Measurements from ENCODE around the gene UBE4A. TPM values are rescaled to one million over a fixed set of nuclear protein-coding genes. Genes with fewer than 3 reads are reported as not detected.

The UBE4A gene
- total RNA-seq, 2 experiments from 2014 or later, result 40.2 to 40.5 TPM

DNA sequence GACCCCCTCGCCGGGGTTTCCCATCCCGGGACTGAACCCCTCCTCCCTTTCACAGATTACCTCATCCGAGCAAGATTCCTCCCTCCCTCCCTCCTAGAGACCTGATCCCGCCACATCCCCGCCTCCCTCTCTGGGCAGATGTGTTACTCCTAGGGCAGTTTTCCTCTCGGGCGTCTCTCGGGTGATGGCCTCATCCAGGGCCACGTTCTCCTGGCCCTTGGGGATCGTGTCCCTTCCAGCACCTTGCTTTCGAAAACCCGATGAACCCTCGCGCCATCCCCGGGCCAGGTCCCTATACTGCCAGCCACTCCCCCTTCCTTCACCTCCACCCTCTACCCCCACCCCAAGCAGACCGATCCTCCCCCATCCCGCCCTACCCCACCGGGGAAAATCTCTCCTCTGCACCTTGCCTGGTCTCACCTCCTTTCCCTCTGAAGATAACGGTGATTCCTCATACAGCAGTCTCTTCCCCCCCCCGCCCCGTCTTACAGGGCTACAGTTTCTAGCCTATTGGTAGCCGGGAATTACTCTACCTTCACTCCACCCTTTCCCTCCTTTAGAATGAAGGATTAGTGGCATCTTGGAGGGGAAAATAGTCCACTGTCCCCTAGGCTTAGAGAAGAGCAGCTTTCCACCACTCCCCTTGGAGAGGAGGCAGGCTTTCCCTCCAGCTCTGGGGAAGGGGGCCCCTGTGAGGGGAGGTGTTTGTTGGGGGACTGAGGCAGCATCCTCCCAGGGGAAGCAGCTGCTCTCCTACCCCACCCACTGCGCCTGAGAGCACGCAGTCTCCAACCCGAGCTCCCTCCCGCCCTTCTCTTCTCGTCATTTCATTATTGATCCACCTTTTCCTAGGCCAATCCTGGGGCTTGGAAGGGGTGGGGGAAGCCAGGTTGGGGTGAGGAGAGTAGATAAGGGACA lies 78.1 kb downstream of the UBE4A start:
- intact Hi-C loops (cut with micrococcal nuclease), result loop anchor here (5.0 kb wide), 2 partner anchors 35 to 50 kb away; partner anchors contain the start of gene ATP5MG
- ATAC-seq (peak; percentile 9), DNase-seq (peak; percentile 74)
- peak overlapping the region; percentile 97 for H3K27ac Mint-ChIP-seq
- TF ChIP-seq, protein P1, sequence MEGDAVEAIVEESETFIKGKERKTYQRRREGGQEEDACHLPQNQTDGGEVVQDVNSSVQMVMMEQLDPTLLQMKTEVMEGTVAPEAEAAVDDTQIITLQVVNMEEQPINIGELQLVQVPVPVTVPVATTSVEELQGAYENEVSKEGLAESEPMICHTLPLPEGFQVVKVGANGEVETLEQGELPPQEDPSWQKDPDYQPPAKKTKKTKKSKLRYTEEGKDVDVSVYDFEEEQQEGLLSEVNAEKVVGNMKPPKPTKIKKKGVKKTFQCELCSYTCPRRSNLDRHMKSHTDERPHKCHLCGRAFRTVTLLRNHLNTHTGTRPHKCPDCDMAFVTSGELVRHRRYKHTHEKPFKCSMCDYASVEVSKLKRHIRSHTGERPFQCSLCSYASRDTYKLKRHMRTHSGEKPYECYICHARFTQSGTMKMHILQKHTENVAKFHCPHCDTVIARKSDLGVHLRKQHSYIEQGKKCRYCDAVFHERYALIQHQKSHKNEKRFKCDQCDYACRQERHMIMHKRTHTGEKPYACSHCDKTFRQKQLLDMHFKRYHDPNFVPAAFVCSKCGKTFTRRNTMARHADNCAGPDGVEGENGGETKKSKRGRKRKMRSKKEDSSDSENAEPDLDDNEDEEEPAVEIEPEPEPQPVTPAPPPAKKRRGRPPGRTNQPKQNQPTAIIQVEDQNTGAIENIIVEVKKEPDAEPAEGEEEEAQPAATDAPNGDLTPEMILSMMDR (IDR thresholded peaks at IDR 0.05), result no peak
- CTCF ChIA-PET, result interaction anchor here (1.0 to 1.5 kb wide), 2 partner anchors 10 to 51 kb away, joined by 4 to 5 read pairs; no protein-coding TSS in a partner anchor
- H3K27me3 Mint-ChIP-seq, result no peaks in the 10 kb centered on the region
- POLR2A ChIA-PET, result interaction anchor here (0.8 to 1.5 kb wide), 2 partner anchors 14 to 98 kb away, joined by 3 to 7 read pairs; no protein-coding TSS in a partner anchor
- H3K9me3 Mint-ChIP-seq, result no peaks in the 10 kb centered on the region
- peaks cover 44% of the 10 kb centered on the region for H3K4me1 Mint-ChIP-seq (ENCODE audit: low read depth)
- peak overlapping the region; percentile 87 for H3K4me3 Mint-ChIP-seq
- H3K36me3 Mint-ChIP-seq (ENCODE audit: low read depth), result peaks cover 24% of the 10 kb centered on the region

DNA sequence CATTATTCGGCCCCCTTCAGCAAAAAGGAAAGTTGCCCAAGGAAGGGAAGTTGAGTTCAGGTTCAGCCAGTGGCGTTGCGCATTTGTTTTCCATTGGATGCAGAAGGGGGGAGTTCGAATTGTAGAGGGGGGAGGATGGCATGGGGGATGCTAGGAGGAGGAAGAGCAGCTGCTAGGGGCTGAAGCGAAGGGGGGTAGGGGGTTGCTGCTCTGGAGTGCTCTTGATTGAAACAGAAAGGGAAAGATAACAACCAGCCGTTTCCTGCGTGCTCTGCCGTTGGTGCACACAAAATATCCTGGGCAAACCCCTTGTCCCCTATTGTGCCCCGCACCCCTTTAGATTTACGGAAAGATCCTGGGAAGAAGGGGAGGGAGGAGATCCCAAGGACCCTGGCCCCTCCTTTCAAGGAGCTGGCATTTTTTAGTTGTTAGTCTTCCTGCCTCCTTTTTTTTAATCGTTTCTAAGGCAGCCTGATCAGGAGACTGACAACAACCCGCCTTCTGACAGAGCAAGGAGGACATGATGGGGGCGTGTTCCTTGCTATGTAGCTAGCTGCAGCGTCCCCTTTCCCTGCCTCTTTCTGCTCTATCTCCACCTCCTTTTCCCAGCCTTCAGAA lies 79.0 kb downstream of the UBE4A start:
- TF ChIP-seq, protein P1 (IDR thresholded peaks at IDR 0.05), result no peak
- H3K27ac Mint-ChIP-seq, result peak overlapping the region; percentile 97
- no peaks in the 10 kb centered on the region for H3K9me3 Mint-ChIP-seq
- peaks cover 53% of the 10 kb centered on the region for H3K4me1 Mint-ChIP-seq (ENCODE audit: low read depth)
- ATAC-seq (peak; percentile 17), DNase-seq (peak; percentile 67)
- peaks cover 27% of the 10 kb centered on the region for H3K36me3 Mint-ChIP-seq (ENCODE audit: low read depth)
- H3K27me3 Mint-ChIP-seq, result no peaks in the 10 kb centered on the region
- intact Hi-C loops (cut with micrococcal nuclease), result loop anchor here (5.0 kb wide), 2 partner anchors 36 to 49 kb away; partner anchors contain the start of gene ATP5MG
- ChIA-PET POLR2A (interaction anchor here (0.8 to 1.5 kb wide), 4 partner anchors 13 to 99 kb away, joined by 3 to 7 read pairs (median 4); no protein-coding TSS in a partner anchor), CTCF (interaction anchor here (0.8 to 1.5 kb wide), 3 partner anchors 9 to 52 kb away, joined by 3 to 5 read pairs (median 4); no protein-coding TSS in a partner anchor)
- H3K4me3 Mint-ChIP-seq, result peak overlapping the region; percentile 87

- Mint-ChIP-seq H3K27me3 (no peaks in the 10 kb centered on the region), H3K4me1 (ENCODE audit: low read depth) (peaks cover 60% of the 10 kb centered on the region), H3K4me3 (peak overlapping the region; percentile 87), H3K27ac (peak overlapping the region; percentile 97), H3K9me3 (no peaks in the 10 kb centered on the region), H3K36me3 (ENCODE audit: low read depth) (peaks cover 34% of the 10 kb centered on the region)
- intact Hi-C loops (cut with micrococcal nuclease), result loop anchor here (5.0 to 10.0 kb wide), 3 partner anchors 37 to 125 kb away; partner anchors contain the start of genes ATP5MG and IFT46
- CTCF ChIA-PET, result interaction anchor here (0.7 to 2.4 kb wide), 2 partner anchors 49 to 50 kb away, joined by 3 to 10 read pairs; no protein-coding TSS in a partner anchor
- ATAC-seq (no peak), DNase-seq (no peak)
- TF ChIP-seq, protein P1 (IDR thresholded peaks at IDR 0.05), result no peak
- POLR2A ChIA-PET, result interaction anchor here (0.8 to 1.4 kb wide), 3 partner anchors 38 to 48 kb away, joined by 3 to 4 read pairs (median 3); no protein-coding TSS in a partner anchor
These were observed 80.2 kb downstream of the UBE4A start for GRCh38 chr11:118439646-118440045.

DNA sequence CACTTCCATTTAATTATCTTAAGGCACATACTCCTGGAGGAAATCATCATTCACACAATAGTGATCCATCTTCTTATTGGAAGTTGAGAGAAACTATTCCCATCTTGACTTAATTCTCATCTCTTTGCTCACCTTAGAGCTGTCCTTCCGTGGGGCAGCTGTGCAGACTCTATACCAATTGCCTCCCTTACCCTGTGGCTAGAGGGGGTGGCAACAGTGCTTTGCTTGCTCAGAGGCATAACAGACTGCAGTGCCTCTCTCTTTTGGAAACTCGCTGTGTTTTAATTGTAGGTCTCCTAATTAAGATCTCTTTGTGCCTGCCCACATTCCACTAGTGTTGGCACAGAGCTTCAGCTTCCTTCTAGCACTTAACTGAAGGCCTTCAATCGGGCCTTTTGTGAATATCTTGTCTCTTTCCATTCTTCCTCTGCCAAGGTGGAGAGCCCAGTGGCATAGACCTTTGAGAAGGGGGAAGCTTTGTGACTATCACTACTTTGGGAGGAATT lies 82.4 kb downstream of the UBE4A start:
- intact Hi-C loops (cut with micrococcal nuclease), result loop anchor here (10.0 kb wide), 1 partner anchor 123 kb away; the partner anchor contains the start of gene IFT46
- ATAC-seq, result no peak

More for the DNA sequence above, 82.4 kb downstream of the UBE4A start:
- no peaks in the 10 kb centered on the region for H3K27me3 Mint-ChIP-seq
- peaks cover 46% of the 10 kb centered on the region for H3K36me3 Mint-ChIP-seq (ENCODE audit: low read depth)
- peaks cover 78% of the 10 kb centered on the region for H3K4me1 Mint-ChIP-seq (ENCODE audit: low read depth)
- DNase-seq, result peak; percentile 20
- peak overlapping the region; percentile 36 for H3K4me3 Mint-ChIP-seq
- ChIA-PET CTCF (no interaction called here), POLR2A (interaction anchor here (1.4 kb wide), 1 partner anchor 136 kb away, joined by 3 read pairs; no protein-coding TSS in a partner anchor)
- TF ChIP-seq, protein P1 (IDR thresholded peaks at IDR 0.05), result no peak
- H3K27ac Mint-ChIP-seq, result peak overlapping the region; percentile 88
- H3K9me3 Mint-ChIP-seq, result no peaks in the 10 kb centered on the region
